Stimulated activated CD4-positive, alpha-beta T cell treated with anti-CD3 and anti-CD28 coated beads, Interleukin-15, amount 100 ng/mL, for 48 hours (primary cell): ENCODE results near the gene C20orf204.

Experiments
- DNase-seq, 2 donors: peaks; one replicate each; pipeline ENCODE4 v3.0.0-alpha.2; 2020; ENCODE audit warnings: low read depth in 2 of 2

Gene C20orf204

DNA sequence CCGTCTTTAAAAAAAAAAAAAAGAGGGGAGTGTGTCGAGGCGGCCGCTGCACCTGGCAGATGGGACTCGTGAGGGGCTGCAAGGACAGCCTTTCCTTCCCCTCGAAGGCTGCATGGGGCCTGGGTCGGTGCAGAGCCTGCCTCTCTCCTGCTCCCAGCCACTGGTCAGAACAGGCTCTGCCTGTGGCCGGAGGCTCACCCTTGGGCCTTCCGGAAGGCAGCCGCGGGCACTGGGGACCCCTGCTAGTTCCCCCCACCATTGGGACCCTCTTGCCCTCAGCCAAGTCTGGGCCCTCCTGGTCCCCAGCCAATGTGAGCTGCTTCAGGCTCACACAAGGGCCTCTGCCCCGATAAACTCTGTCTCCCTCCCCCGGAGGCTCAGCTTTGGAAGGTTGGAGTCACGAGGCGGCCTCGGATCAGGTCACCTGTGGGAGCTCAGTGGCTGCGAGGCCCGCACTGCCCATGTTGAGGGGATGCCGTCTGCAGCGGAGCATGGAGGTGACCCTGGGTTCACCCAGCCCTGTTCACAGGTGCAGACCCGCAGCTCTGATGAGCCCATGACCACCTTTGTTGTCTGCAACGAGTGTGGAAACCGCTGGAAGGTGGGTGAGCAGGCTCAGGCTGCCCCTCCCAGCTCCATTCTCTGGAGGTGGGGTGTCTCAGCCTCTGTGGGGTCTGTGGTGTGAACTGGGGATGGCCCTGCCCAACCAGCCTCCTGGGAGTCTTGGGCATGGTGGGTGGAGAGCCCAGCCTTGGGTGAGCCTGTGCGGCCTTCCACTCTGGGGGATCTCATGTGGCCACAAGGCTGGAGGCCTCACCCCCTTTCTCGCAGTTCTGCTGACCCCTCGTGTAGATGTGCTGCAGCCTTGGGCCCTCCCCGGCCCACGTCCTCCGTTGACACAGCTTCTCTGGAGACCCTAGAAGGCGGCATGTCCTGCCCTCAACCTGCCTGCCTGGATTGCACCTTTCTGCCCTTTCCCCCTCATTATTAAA, 35.7 kb downstream of the C20orf204 start:
- DNase-seq, result no peak

- no peak for DNase-seq
Observed at GRCh38 chr20:64072498-64073063, 36.6 kb downstream of the C20orf204 start.

- DNase-seq, result no peak
Observed at GRCh38 chr20:64073476-64074183, 37.6 kb downstream of the C20orf204 start.

- DNase-seq, result no peak
Observed at GRCh38 chr20:64074184-64074789, 38.3 kb downstream of the C20orf204 start.

GRCh38 chr20:64074963-64075362, 39.0 kb downstream of the C20orf204 start:
- DNase-seq, result no peak

- DNase-seq, result no peak
Observed at GRCh38 chr20:64075556-64075955, 39.6 kb downstream of the C20orf204 start.

DNA sequence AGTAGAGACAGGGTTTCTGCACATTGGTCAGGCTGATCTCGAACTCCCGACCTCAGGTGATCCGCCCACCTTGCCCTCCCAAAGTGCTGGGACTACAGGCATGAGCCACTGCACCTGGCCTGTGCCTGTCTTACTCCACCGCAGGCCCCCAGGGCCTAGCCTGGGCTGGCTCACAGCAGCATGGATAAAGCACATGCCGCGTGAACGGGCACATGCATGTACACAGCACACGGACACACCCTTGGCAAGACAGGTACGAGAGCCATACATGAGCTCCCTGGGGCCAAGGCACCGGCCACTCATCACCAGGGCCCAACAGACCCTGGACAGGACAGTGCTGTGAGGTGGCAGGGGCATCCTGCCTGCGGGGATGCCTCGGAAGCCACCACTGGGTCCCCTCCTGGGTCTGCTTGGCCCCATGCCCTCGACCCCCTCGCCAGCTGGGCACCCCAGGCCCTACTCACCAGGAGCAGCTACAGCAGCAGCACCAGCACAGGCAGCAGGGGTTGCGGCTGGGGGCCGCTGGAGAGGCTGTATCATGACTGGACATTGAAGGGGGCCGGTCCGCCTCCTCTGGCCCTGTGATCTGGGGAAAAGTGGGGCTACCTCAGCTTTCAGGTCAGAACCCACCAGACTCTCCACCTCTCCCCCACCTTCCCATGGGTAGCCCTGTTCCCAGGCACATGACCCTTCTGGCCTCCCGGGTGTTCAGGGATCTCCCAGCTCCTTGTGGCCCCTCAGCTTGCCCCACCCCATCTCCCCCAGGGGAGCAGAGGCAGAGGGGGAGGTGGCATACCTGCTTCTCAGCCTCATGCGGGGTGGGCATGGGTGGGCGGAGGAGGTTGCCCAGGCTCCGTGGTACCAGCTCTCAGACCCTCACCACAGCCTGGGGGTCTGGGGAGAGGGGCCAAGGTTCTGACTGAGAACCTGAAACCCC, 40.3 kb downstream of the C20orf204 start:
- no peak for DNase-seq

- DNase-seq, result no peak
Observed at GRCh38 chr20:64077094-64077493, 41.1 kb downstream of the C20orf204 start.

- DNase-seq, result no peak
Observed at GRCh38 chr20:64077541-64077875, 41.5 kb downstream of the C20orf204 start.

DNA sequence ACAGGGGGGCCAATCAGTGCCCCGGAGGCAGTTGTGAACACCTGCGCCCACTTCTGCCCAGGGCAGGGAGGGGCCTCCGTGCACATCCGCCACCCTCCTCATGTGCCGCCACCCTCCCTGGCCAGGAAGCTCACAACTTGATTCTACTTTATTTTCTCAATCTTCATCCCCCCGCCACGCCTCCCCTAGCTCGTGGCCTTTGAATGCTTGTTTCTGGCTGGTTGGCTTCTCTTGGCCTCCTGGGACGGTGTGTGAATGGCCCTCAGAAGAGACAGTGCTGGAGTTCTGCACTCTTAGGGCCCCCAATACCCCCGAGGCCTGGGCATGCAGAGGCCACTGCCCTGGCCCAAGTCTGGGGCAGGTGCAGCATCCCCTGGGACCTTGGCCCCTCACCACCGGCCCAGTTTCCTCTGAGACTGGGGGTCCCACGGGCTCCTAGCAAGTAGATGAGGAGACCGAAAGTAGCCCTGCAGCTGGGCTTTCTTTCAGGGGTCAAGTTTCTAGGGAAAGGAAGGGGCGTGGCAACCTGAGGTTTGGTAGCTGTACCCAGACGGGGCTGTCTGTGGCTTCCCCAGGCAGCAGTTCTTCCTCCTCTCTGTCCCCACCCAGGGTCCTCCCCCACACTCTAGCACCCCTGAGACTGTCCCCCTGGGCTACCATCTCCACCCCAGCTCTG, 42.0 kb downstream of the C20orf204 start:
- peak in 1 of 2 donors; percentile 38 for DNase-seq

DNA sequence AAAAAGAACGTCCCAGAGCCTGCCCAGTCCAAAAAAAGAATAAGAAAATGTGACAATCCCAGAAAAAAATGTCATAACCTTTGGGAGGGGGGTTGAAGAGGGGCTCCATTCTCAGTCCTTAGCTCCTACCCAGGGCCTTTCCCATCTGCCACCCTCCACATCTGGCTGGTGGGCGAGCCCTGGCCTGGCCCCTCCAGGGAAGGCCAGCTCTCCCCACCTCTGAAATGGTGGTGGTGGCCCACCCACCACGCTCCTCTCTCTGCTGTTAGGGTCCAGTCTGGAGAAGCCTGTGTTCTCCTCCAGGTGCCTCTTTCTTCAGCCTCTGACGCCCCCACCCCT, 42.9 kb downstream of the C20orf204 start:
- no peak for DNase-seq

DNA sequence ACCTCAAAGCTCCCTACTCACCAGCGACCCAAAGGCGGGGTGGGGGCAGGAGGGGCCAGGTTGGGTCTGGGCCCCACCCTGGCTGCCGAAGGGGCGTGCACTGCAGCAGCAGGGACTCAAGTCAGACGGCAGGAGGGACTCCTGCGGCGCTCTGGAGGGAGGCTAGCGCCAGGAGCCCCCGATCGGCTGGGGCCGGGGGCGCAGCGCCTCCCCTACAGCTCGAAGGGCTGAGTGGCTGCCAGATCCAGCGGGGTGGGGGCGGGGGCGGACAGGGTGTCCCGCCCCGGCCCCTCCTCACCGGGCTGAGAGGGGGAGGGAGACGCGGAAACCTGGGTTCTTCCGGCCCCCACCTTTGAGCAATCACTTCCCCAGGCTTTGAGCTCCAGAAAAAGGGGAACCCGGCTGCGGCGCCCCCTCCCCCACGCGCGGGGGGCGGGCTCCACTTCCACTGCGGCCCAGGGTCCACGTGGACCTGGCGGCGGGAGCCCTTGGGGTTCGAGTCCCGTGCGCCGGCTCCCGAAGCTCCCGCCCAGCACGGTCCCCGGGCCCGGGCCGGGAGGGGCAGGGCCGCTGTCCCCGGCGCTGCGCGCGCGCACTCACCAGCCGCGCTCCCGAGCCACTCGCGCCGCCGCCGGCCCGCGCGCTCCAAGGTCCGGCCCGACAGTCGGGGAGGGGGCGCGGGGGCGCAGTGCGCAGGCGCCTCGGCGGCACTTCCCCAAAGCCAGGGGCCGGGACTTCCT, 43.5 kb downstream of the C20orf204 start, which contains the start of gene RGS19:
Gene RGS19 (minus strand): TSS at position 246 of the 740 bp plus-strand sequence. CDS start 2,632 bp downstream, outside the sequence.
- DNase-seq, result peak in 1 of 2 donors; percentile 49

DNA sequence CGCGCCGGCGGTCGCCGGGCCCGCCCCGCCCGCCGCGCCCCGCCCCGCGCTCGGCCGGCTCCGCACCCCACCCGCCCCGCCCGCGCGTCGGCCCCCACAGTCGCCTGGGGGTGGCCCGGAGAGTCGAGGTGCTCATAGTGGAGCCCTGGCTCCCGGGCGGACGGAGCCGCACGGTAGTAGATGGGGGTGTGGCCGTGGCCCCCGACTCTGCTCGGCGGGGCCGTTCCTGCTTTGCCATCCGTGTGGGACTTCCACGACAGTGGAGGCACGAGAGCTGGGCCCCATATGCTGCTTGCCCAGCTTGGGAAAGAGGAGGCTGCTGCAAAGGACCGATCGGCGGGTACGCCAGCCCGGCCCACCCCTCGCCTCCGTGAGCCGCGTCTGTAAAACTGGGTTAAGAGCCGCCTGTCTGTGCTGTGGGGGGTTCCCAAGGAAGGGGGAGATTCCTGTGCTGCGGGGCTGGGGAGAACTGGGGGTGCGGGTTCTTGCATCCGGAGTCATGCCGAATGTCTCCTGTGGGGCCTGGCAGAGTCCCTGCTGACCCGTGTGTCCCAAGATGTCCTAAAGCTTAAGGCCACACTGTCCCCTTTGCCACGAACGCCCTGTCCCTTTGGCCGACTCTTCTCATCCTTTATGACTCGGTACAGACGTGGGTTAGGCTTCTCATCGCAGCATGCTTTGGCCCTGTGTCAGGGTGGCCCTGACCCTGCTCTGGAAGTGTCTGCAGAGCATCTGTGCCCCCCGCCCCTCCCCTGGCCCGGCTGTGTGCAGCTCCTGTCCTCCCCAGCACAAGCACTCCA, 44.2 kb downstream of the C20orf204 start, which contains the start of gene OPRL1:
Gene OPRL1 (plus strand): TSS at position 70 of the 800 bp plus-strand sequence. CDS start 12,639 bp downstream, outside the sequence.
- DNase-seq, result no peak

- DNase-seq, result no peak
Observed at GRCh38 chr20:64080813-64081623, 45.0 kb downstream of the C20orf204 start.

GRCh38 chr20:64081624-64081964, 45.6 kb downstream of the C20orf204 start:
- DNase-seq, result no peak

DNA sequence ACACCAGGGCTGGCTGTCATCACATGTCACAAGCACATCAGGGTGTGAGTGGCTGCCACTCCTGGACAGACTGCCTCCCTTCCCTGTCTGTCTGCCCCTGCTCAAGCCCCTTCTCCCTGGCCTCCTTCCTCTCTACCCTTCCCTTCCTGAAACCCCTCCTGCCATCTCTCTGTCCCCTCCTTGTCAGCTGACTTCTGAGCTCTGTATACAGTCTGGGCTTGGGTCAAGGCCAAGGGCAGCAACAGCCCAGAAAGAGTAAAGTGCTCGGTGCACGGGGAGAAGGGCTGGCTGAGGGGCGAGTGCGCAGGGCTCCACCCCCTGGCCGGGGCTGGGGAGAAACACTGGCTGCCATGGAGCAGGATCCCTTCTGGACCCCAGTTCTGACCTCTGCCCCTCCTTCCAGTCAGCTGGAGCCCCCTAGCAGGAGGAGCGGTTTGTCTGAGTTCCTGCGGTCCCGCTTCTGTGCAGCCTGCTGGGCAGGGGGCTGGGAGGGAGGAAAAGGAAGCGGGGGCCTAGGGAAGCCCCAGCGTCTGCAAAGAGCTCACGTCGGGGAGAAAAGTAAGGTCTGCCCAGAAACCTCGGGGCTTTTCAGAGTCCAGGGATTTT, 46.2 kb downstream of the C20orf204 start:
- DNase-seq, result no peak

DNA sequence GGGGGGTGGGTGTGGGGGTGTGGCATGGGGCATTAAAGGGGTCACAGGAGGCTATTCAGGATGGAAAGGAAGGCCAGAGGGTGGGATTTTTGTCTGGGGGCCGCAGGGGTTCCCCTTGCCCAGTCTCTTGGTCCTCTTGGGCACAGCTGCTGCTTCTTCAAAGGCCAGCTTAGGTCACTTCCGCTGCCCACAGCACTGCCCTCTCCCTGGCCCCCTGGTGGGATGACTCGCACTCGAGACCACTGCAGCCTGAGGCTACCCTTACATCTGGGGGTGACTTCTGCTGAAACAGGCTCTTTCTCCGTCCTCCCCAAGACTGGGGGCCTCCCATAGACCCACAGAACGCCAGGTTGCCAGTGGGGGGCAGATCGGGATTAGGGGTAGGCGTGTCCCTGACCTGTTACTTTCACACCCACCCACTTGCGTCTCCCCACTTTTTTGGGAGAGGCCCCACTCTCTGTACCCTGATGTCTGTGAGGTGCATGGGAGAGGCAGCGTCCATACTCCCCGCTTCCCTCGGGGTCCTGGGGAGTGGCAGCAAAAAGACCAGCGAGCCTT, 46.9 kb downstream of the C20orf204 start:
- no peak for DNase-seq
